GM12878 (cell line): ENCODE measurements around the gene CHRDL1. TPM values are rescaled to one million over a fixed set of nuclear protein-coding genes. Genes with fewer than 3 reads are reported as not detected.

Experiments
- ATAC-seq: fragments of 200-7000 bp; cut with Tn5 transposase; 3 replicates; pipeline ENCODE4 v1.9.1; 2020; ENCODE audit warnings: mild to moderate bottlenecking, moderate library complexity
- BruUV-seq: library from RNA; stranded (reverse); fragments of 400-500 nt; replicated peaks from 2 replicates; lab custom pipeline; 2021; lab: Mats Ljungman, UMichigan
- CTCF ChIA-PET: fragments of 300-600 bp; sonication (Branson Sonifier 250); formaldehyde crosslinking; extraction: SDS; loops from one replicate; lab custom pipeline; 2021; ENCODE audit warnings: inconsistent platforms; lab: Yijun Ruan, JAX
- POLR2A ChIA-PET: fragments of 350-600 bp; formaldehyde crosslinking; extraction: SDS; loops from one replicate; lab custom pipeline; 2021; ENCODE audit warnings: inconsistent platforms; lab: Charles Lee
- RAD21 ChIA-PET: fragments of 300-600 bp; sonication (Branson Sonifier 250); formaldehyde crosslinking; loops from one replicate; lab custom pipeline; 2023; ENCODE audit warnings: antibody characterized with exemption; ENCODE audit not compliant: unreplicated experiment; lab: Charles Lee
- SMC1A ChIA-PET: fragments of 300-600 bp; sonication (Branson Sonifier 250); formaldehyde crosslinking; loops from one replicate; lab custom pipeline; 2023; ENCODE audit not compliant: unreplicated experiment, uncharacterized antibody; lab: Charles Lee
- DNase-seq: peaks from one replicate; pipeline ENCODE4 v3.0.0-alpha.2; 2011; ENCODE audit warnings: low read depth, low spot score
- FAIRE-seq: peaks from 3 replicates; lab custom pipeline; 2011; peaks lifted over from hg19 to GRCh38; lab: Jason Lieb, UNC
- H2AFZ ChIP-seq: 2 replicates; pipeline ENCODE4 v1.6.0; 2011; ENCODE audit warnings: low read depth, low read length, control low read depth; ENCODE audit not compliant: control insufficient read depth
- H3K27ac ChIP-seq: 2 replicates; pipeline ENCODE4 v1.5.1; 2011; ENCODE audit warnings: control low read depth; ENCODE audit not compliant: control insufficient read depth, insufficient read depth
- H3K27me3 ChIP-seq, 2 experiments: replicated peaks in 1 of 2; 2 replicates each; pipeline versions ENCODE4 v1.6.0 to v1.6.1; 2011; ENCODE audit warnings: low read length in 1 of 2; ENCODE audit not compliant: control insufficient read depth in 2 of 2, insufficient read depth in 2 of 2
- H3K36me3 ChIP-seq, 2 experiments: 2 replicates each; pipeline ENCODE4 v1.5.1; 2011; ENCODE audit warnings: low read length in 1 of 2; ENCODE audit not compliant: control insufficient read depth in 2 of 2, insufficient read depth in 2 of 2
- H3K4me1 ChIP-seq: 2 replicates; pipeline ENCODE4 v1.6.1; 2011; ENCODE audit warnings: mild to moderate bottlenecking, low read length, moderate library complexity, mixed read lengths; ENCODE audit not compliant: control insufficient read depth, insufficient read depth
- H3K4me2 ChIP-seq: 2 replicates; pipeline ENCODE4 v1.6.0; 2011; ENCODE audit warnings: control low read depth; ENCODE audit not compliant: control insufficient read depth, insufficient read depth
- H3K4me3 ChIP-seq: fragments of 200-600 bp; sonication (generic); 2 replicates; pipeline ENCODE4 v1.5.1; 2016
- H3K79me2 ChIP-seq: 2 replicates; pipeline ENCODE4 v1.6.0; 2011; ENCODE audit warnings: low read length; ENCODE audit not compliant: control insufficient read depth, insufficient read depth
- H3K9ac ChIP-seq: 2 replicates; pipeline ENCODE4 v1.8.0; 2011; ENCODE audit warnings: low read length, control low read depth, mixed read lengths; ENCODE audit not compliant: control insufficient read depth, insufficient read depth
- H3K9me3 ChIP-seq: replicated peaks from 3 replicates; pipeline ENCODE4 v1.5.1; 2011; ENCODE audit warnings: mild to moderate bottlenecking, low read length; ENCODE audit not compliant: control insufficient read depth, insufficient read depth
- H4K20me1 ChIP-seq: 2 replicates; pipeline ENCODE4 v1.6.0; 2011; ENCODE audit not compliant: control insufficient read depth, insufficient read depth
- BCL11A ChIP-seq: IDR thresholded peaks from 2 replicates; pipeline ENCODE4 v1.6.1; 2011; ENCODE audit warnings: low read depth, low read length
- BMI1 ChIP-seq: fragments of 450-650 bp; IDR thresholded peaks from 2 replicates; pipeline ENCODE4 v1.6.1; 2016; ENCODE audit warnings: mild to moderate bottlenecking, moderate library complexity, borderline replicate concordance
- CBFB ChIP-seq: IDR thresholded peaks from 2 replicates; pipeline ENCODE4 v1.6.1; 2016; ENCODE audit warnings: antibody characterized with exemption, low read depth
- CBX3 ChIP-seq: fragments of 200-600 bp; sonication (generic); IDR thresholded peaks from 2 replicates; pipeline ENCODE4 v1.6.1; 2016; ENCODE audit warnings: low read depth, borderline replicate concordance
- ESRRA ChIP-seq: IDR thresholded peaks from 2 replicates; pipeline ENCODE4 v1.6.1; 2012; ENCODE audit warnings: mild to moderate bottlenecking, low read length, improper control_type of control experiment
- MEF2A ChIP-seq: IDR thresholded peaks from 2 replicates; pipeline ENCODE4 v1.6.1; 2011; ENCODE audit warnings: low read depth, mild to moderate bottlenecking, low read length, moderate library complexity; ENCODE audit not compliant: insufficient read depth
- MYB ChIP-seq: fragments of 150-350 bp; IDR thresholded peaks from 2 replicates; pipeline ENCODE4 v1.6.1; 2014; ENCODE audit warnings: mild to moderate bottlenecking, low read depth, low read length, borderline replicate concordance
- PAX8 ChIP-seq: fragments of 450-650 bp; IDR thresholded peaks from 2 replicates; pipeline ENCODE4 v1.6.1; 2017; ENCODE audit warnings: mild to moderate bottlenecking, moderate library complexity
- POU2F2 ChIP-seq: IDR thresholded peaks from 3 replicates; pipeline ENCODE4 v1.6.1; 2011; ENCODE audit warnings: low read depth, mild to moderate bottlenecking, low read length, borderline replicate concordance
- RELB ChIP-seq: fragments of 450-650 bp; IDR thresholded peaks from 2 replicates; pipeline ENCODE4 v1.6.1; 2017; ENCODE audit warnings: low read depth, mild to moderate bottlenecking, moderate library complexity
- SIX5 ChIP-seq: IDR thresholded peaks from 2 replicates; pipeline ENCODE4 v1.6.1; 2011; ENCODE audit warnings: mild to moderate bottlenecking, low read depth, low read length, moderate library complexity; ENCODE audit not compliant: severe bottlenecking
- TCF3 ChIP-seq: IDR thresholded peaks from 2 replicates; pipeline ENCODE4 v1.6.1; 2012; ENCODE audit warnings: low read depth, mild to moderate bottlenecking, low read length, borderline replicate concordance; ENCODE audit not compliant: insufficient read depth
- WGBS: methylation state at CpG from one replicate; pipeline ENCODE4 v1.1.6; 2016; ENCODE audit warnings: low lambda C conversion rate; ENCODE audit not compliant: insufficient replicate concordance, insufficient coverage; ENCODE audit errors: missing lambda C conversion rate; 5-methylcytosine and 5-hydroxymethylcytosine counted together
- in situ Hi-C: fragments of 300-500 bp; cut with MboI; formaldehyde crosslinking; loops from 9 replicates; pipeline ENCODE4 v1.14.3; 2018; ENCODE audit warnings: mixed read lengths
- intact Hi-C: fragments of 100-400 bp; cut with micrococcal nuclease; formaldehyde crosslinking; loops from one replicate; pipeline ENCODE4 v1.14.2; 2022; ENCODE audit not compliant: unreplicated experiment
- polyA plus RNA-seq, 11 experiments: library from polyadenylated mRNA; depleted of rRNA in 4 of 11; unstranded in 6 of 11; stranded (reverse) in 5 of 11; fragments of >200 nt; fragmentation: Nextera tagmentation in 4 of 11; fragmentation: Illumina TruSeq in 1 of 11; extraction: Ambion mirVana in 4 of 11; extraction: Trizol in 1 of 11; gene quantifications; 1 replicate in 1 of 11; 2 replicates in 10 of 11; pipeline versions ENCODE4 v1.2.1 to v1.2.3, GENCODE V29; 2011 to 2016; ENCODE audit warnings: inconsistent platforms in 2 of 11, missing spikeins in 2 of 11, low read depth in 1 of 11
- total RNA-seq, 4 experiments: library from RNA; depleted of rRNA in 3 of 4; stranded (reverse); fragments of >200 nt in 3 of 4; fragmentation: Illumina TruSeq in 1 of 4; extraction: Trizol in 1 of 4; gene quantifications; 2 replicates each; pipeline versions ENCODE4 v1.2.1 to v1.2.3, GENCODE V29; 2013 to 2021
- TF ChIP-seq, protein P1 (sequence below): fragments of 450-650 bp; formaldehyde crosslinking; IDR thresholded peaks from 2 replicates; pipeline ENCODE4 v1.4.0; 2022; ENCODE audit warnings: mild to moderate bottlenecking, moderate library complexity

CHRDL1 gene
- total and polyA plus RNA-seq, 10 of the 15 experiments (the other 5 are each of a cell fraction or from before 2014, with no cell fraction given), result 0.05 to 0.47 (median 0.25) TPM

DNA sequence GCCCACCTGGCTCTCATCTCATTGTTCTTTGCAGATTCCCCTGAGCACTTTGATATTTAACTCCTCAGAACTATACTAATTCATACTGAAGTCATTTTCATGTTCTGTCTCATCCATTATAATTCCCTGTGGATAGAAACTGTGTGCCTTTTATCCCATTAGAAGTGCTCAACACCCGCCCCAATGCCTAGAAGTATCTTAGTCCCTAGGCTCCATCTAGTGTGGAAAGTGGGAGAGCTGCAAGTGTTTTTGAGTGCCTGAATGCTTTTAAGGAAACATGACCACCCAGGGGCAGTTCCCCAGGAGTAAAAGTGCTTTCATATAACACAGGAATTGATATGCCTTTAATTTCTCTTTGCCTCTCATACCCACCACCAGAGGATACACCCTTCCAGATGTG is 117.0 kb downstream of the CHRDL1 start:
- SMC1A ChIA-PET, result no interaction called here
- Histone ChIP-seq H3K79me2 (no peaks in the 10 kb centered on the region), H3K9me3 (no peaks in the 10 kb centered on the region), H3K36me3 (no peaks in the 10 kb centered on the region), H4K20me1 (no peaks in the 10 kb centered on the region), H3K9ac (no peak overlapping the region), H3K4me2 (no peak overlapping the region), H3K27me3 (0 out of 4 replicates have a peak, but pooled peaks cover 0 to 5% of the 10 kb centered on the region in 2 experiments), H2AFZ (no peak overlapping the region), H3K4me1 (no peaks in the 10 kb centered on the region), H3K4me3 (no peak overlapping the region), H3K27ac (no peak overlapping the region)
- POLR2A ChIA-PET, result no interaction called here
- BruUV-seq, result no TSS peak
- CTCF ChIA-PET, result no interaction called here
- TF ChIP-seq CBFB (no peak), POU2F2 (no peak), SIX5 (no peak), BMI1 (no peak), MEF2A (no peak), MYB (no peak), PAX8 (no peak), RELB (no peak), BCL11A (no peak), TCF3 (no peak), ESRRA (no peak), CBX3 (no peak)
- TF ChIP-seq, protein P1, sequence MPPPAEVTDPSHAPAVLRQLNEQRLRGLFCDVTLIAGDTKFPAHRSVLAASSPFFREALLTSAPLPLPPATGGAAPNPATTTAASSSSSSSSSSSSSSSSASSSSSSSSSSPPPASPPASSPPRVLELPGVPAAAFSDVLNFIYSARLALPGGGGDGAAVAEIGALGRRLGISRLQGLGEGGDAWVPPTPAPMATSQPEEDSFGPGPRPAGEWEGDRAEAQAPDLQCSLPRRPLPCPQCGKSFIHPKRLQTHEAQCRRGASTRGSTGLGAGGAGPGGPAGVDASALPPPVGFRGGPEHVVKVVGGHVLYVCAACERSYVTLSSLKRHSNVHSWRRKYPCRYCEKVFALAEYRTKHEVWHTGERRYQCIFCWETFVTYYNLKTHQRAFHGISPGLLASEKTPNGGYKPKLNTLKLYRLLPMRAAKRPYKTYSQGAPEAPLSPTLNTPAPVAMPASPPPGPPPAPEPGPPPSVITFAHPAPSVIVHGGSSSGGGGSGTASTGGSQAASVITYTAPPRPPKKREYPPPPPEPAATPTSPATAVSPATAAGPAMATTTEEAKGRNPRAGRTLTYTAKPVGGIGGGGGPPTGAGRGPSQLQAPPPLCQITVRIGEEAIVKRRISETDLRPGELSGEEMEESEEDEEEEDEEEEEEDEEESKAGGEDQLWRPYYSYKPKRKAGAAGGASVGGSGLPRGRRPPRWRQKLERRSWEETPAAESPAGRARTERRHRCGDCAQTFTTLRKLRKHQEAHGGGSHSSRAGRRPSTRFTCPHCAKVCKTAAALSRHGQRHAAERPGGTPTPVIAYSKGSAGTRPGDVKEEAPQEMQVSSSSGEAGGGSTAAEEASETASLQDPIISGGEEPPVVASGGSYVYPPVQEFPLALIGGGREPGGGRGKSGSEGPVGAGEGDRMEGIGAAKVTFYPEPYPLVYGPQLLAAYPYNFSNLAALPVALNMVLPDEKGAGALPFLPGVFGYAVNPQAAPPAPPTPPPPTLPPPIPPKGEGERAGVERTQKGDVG, result no peak
- in situ Hi-C loops (loop anchor here (25.0 kb wide), 1 partner anchor 516 kb away; no protein-coding TSS in a partner anchor), intact Hi-C loops (no loop called here)
- RAD21 ChIA-PET, result no interaction called here
- no peak for FAIRE-seq
- no peak for DNase-seq
- 0% methylated on average over 1 of the region's 1 CpG for WGBS
- no peak for ATAC-seq
